ENCODE results near the gene PLD4.

GRCh38 chr14:104883681-104884361, 40.9 kb upstream of the PLD4 start:
- TF ChIP-seq REST (IDR thresholded peaks at IDR 0.05; ENCODE audit: insufficient read depth in 1 of 2, low read depth in 2 of 2, low read length in 2 of 2) (no peak), POLR2AphosphoS5 (IDR thresholded peaks at IDR 0.05; ENCODE audit: low read depth, low read length) (no peak), FOXP2 (optimal IDR thresholded peaks at IDR 0.05; ENCODE audit: borderline replicate concordance, extremely low read depth, extremely low read length, insufficient read depth) (no peak), SIN3A (IDR thresholded peaks at IDR 0.05; ENCODE audit: borderline replicate concordance, insufficient read depth, low read length) (no peak)
